Activated CD4-positive, CD25-positive, alpha-beta regulatory T cell (primary cell): Measurements from ENCODE around the gene AHRR.
"Not testable (repeated sequence)": the region's sequence is repeated elsewhere in the genome, so short reads cannot be mapped to it uniquely, and the experiment has no call there.

Source experiments
- DNase-seq, 4 experiments: peaks; one replicate each; lab custom pipeline; 2025; lab: John Stamatoyannopoulos, UW

The AHRR gene

GRCh38 chr5:321230-321725, at the start of gene AHRR:
TSS of gene AHRR (plus strand) at chr5:321714. CDS start at chr5:343903, 22,189 bp downstream.
- peak in 2 of 4 experiments; percentile 18 to 34 for DNase-seq

- not testable (repeated sequence) for DNase-seq
These were observed 49.7 kb upstream of the AHRR start for GRCh38 chr5:271828-272167.

GRCh38 chr5:273091-273490, 48.4 kb upstream of the AHRR start:
- DNase-seq = not testable (repeated sequence)

- not testable (repeated sequence) for DNase-seq
These were observed 48.0 kb upstream of the AHRR start for GRCh38 chr5:273491-273890.

GRCh38 chr5:274346-274745, 47.2 kb upstream of the AHRR start:
- not testable (repeated sequence) for DNase-seq

GRCh38 chr5:278646-279045, 42.9 kb upstream of the AHRR start:
- no peak for DNase-seq

- DNase-seq = not testable (repeated sequence)
These were observed 42.4 kb upstream of the AHRR start for GRCh38 chr5:279051-279665.

- DNase-seq = no peak
These were observed 35.4 kb upstream of the AHRR start for GRCh38 chr5:285991-286557.

- DNase-seq = not testable (repeated sequence)
These were observed 31.3 kb upstream of the AHRR start for GRCh38 chr5:290200-290599.

GRCh38 chr5:291345-291744, 30.2 kb upstream of the AHRR start:
- not testable (repeated sequence) for DNase-seq

GRCh38 chr5:294788-295187, 26.7 kb upstream of the AHRR start:
- not testable (repeated sequence) for DNase-seq

GRCh38 chr5:296207-296606, 25.3 kb upstream of the AHRR start:
- DNase-seq = not testable (repeated sequence)

- not testable (repeated sequence) for DNase-seq
These were observed 24.6 kb upstream of the AHRR start for GRCh38 chr5:296954-297353.

GRCh38 chr5:297448-297847, 24.1 kb upstream of the AHRR start:
- DNase-seq = not testable (repeated sequence)

GRCh38 chr5:297991-298736, 23.4 kb upstream of the AHRR start:
- DNase-seq = not testable (repeated sequence)

GRCh38 chr5:298737-299125, 22.8 kb upstream of the AHRR start:
- no peak for DNase-seq

GRCh38 chr5:299921-300320, 21.6 kb upstream of the AHRR start:
- DNase-seq = not testable (repeated sequence)

GRCh38 chr5:300691-301435, 20.7 kb upstream of the AHRR start:
- not testable (repeated sequence) for DNase-seq

- DNase-seq = not testable (repeated sequence)
These were observed 19.1 kb upstream of the AHRR start for GRCh38 chr5:302416-302815.

- DNase-seq = no peak
These were observed 18.5 kb upstream of the AHRR start for GRCh38 chr5:302966-303365.

GRCh38 chr5:303741-304140, 17.8 kb upstream of the AHRR start:
- DNase-seq = not testable (repeated sequence)

- DNase-seq = no peak
These were observed 16.5 kb upstream of the AHRR start for GRCh38 chr5:305050-305449.
